GM12878 (cell line): ENCODE measurements around the gene MRPL1.

Source experiments
- MAX ChIP-seq: IDR thresholded peaks from 2 replicates; pipeline ENCODE4 v1.6.1; 2012; ENCODE audit warnings: low read depth, low read length, improper control_type of control experiment
- SKIL ChIP-seq: fragments of 450-650 bp; IDR thresholded peaks from 2 replicates; pipeline ENCODE4 v1.6.1; 2017; ENCODE audit warnings: mild to moderate bottlenecking, low read depth, inconsistent platforms; ENCODE audit not compliant: poor library complexity, severe bottlenecking

- TF ChIP-seq SKIL (no peak), MAX (no peak)
Measured at GRCh38 chr4:77872723-77873445, 10.3 kb downstream of the MRPL1 start.
